ENCODE data around the gene PRAMEF7.
"Not testable (repeated sequence)": the region's sequence is repeated elsewhere in the genome, so short reads cannot be mapped to it uniquely, and the experiment has no call there.

PRAMEF7 gene

DNA sequence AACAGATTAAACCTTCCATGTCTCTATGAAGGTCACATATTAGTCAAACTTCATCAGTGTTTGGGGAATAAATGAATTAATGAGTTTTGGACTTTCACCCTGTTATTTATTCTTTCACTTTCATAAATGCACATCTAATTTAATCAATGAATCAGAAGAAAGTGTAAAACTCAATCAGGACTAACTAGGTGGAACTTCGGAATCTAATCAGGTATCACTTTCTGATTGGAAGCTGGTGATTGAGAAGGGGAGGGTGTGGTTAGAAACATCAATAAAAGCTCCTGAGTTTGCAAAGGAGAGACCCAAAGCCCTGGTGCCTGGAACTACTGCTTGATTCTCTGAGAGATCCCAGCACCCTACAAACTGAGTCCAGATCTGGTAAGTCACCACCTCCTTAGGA lies at the start of gene PRAMEF7:
Gene PRAMEF7, plus strand, starts transcription at position 301 of the 400 bp plus-strand sequence. CDS start 1,083 bp downstream, outside the sequence.
- DNase-seq (ENCODE audit: low spot score): not testable (repeated sequence)

DNA sequence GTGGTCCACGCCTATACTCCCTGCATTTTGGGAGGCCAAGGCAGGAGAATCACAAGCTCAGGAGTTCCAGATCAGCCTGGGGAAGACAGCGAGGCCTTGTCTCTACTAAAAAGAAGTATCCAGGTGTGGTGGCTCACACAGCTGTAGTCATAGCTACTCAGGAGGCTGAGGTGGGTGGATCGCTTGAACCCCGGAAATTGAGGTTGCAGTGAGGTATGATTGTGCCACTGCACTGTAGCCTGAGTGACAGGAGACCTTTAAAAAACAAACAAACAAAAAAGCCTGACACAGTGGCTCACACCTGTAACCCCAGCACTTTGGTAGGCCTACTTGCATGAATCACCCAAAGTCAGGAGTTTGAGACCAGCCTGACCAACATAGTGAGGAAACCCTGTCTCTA lies 38.0 kb upstream of the PRAMEF7 start:
- not testable (repeated sequence) for DNase-seq (ENCODE audit: low spot score)

GRCh38 chr1:12886101-12886500 lies 30.3 kb upstream of the PRAMEF7 start, which contains the start of gene PRAMEF4:
PRAMEF4 (minus strand) TSS chr1:12886201; CDS start chr1:12883394, 2,807 bp downstream.
- DNase-seq (ENCODE audit: low spot score): not testable (repeated sequence)

GRCh38 chr1:12898170-12898569 lies 18.2 kb upstream of the PRAMEF7 start, which contains the start of gene PRAMEF10:
PRAMEF10 (minus strand) TSS chr1:12898270; CDS start chr1:12895847, 2,423 bp downstream.
- not testable (repeated sequence) for DNase-seq (ENCODE audit: low spot score)

DNA sequence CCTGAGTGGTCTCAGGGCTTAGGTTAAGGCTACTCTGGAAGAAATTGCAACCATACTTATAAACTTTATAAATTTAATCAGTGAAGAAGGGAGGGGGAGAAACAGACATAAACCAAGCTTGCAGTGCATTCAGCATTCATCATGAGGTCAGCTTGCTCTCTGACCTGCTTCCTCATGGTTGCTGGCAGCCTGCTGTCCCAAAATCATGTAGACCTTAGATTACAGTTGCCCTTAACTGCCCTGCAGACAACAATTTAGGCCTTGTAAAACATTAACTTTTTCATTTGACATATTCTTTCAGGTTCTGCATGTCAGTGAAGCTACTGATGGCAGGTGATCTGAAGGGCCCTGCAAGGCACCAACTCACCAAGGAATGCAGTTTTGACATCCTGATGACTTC lies 17.2 kb upstream of the PRAMEF7 start:
- not testable (repeated sequence) for DNase-seq (ENCODE audit: low spot score)

DNA sequence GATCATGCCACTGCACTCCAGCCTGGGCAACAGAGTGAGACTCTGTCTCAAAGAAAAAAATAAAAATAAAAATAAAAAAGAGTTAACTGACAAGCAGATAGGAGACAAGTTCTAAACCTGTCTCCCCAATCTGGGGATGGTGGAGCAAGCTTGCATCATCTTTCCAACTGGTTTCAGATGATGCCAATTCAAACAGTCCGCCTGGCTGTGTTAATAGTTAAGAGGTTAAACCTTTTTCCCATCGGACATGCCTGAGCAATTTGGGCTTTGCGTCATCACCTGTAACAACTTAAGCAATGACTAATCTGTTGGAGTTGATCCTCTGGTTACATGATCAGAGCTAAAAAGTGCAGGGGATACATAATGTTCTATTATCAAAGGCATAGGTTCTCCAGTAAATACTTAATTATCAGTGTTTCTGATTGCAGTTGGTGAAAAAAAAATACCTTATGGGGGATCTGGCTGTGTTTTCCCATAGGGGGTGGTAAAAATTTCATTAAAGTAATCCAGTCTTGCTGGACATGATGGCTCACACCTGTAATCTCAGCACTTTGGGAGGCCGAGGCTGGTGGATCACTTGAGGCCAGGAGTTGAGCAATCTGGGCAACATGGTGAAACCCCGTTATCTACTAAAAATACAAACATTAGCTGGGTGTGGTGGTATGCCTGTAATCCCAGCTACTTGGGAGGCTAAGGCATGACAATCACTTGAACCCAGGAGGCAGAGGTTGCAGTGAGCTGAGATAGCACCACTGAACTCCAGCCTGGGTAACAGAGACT lies 12.4 kb upstream of the PRAMEF7 start:
- DNase-seq (ENCODE audit: low spot score): not testable (repeated sequence)

DNA sequence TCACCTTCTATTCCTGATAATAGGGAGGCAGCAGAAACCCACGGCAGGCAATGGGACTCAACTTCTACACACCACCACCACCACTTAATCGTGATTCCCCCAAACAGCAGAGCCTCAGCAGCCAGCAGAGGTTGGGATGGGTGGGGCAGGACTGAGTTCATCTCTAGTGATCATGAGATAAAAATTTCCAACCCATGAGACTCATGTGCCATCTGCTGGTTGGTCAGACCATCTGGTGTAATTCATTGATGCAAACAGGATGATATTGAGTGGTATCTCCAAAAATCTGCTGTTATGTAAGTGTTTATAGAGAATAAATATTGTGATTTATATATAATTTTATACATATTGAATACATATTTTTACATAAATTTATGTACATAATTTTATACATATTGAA lies 5.3 kb downstream of the PRAMEF7 start:
- DNase-seq (ENCODE audit: low spot score): not testable (repeated sequence)

GRCh38 chr1:12924368-12924767 lies 8.0 kb downstream of the PRAMEF7 start:
- DNase-seq (ENCODE audit: low spot score): not testable (repeated sequence)

DNA sequence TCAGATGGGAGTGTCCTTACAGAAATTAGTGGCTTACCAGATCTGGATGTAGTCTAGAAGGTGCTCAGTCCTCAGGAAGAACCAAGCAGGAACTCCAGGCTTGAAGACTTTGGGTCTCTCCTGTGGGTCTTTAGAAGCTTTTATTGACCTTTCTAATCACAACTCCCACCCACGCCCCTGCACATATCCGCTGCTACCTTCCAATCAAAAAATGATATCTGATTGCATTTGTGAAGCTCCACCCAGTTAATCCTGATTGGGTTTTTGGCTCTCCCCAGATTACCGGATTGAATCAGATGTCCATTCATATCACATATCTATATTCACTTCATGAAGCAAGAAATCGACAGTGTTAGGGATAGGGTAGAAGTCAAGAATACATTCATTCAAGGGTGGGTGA lies 31.1 kb downstream of the PRAMEF7 start, which contains the start of gene PRAMEF6:
Gene PRAMEF6, minus strand, starts transcription at position 101 of the 400 bp plus-strand sequence. CDS start 5,062 bp downstream, outside the sequence.
- DNase-seq (ENCODE audit: low spot score): not testable (repeated sequence)
